RWPE1 (cell line): ENCODE results near the gene LONP1.

Experiments used
- CTCF ChIA-PET: fragments of 350-600 bp; sonication (Branson Sonifier 250); formaldehyde crosslinking; extraction: SDS; loops from one replicate; lab custom pipeline; 2021; lab: Yijun Ruan, JAX
- POLR2A ChIA-PET: fragments of 400-600 bp; formaldehyde crosslinking; extraction: SDS; loops from one replicate; lab custom pipeline; 2020; ENCODE audit warnings: antibody characterized with exemption; ENCODE audit not compliant: low non-redundant PET; lab: Yijun Ruan, JAX
- DNase-seq: peaks from one replicate; pipeline ENCODE4 v3.0.0; 2012; ENCODE audit warnings: low spot score
- H3K27ac ChIP-seq: fragments of 450-650 bp; 2 replicates; pipeline ENCODE4 v1.5.1; 2017
- TF ChIP-seq, protein P1 (sequence below): fragments of 450-650 bp; conservative IDR thresholded peaks from 2 replicates; pipeline ENCODE4 v1.5.1; 2017; ENCODE audit warnings: low read depth, mild to moderate bottlenecking

Gene LONP1

DNA sequence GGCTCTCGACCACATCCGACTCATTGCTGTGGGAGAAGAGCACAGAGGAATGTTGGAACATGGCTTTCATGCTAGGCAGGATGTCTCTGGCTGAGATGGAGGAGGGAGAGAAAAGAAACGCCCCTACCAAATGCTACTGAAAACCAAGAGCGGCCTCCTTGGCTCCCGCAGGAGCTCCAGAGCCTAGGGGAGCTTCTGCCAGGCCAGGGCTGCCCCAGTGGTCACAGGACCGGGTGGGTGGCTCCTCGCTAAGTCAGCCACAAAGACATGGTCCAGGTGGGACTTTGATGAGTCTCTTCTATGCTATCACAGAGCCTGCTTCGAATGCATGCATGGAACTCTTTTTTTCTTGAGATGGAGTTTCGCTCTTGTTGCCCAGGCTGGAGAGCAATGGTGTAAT is 6.7 kb downstream of the LONP1 start:
- CTCF ChIA-PET = no interaction called here
- POLR2A ChIA-PET = no interaction called here
- DNase-seq = no peak

DNA sequence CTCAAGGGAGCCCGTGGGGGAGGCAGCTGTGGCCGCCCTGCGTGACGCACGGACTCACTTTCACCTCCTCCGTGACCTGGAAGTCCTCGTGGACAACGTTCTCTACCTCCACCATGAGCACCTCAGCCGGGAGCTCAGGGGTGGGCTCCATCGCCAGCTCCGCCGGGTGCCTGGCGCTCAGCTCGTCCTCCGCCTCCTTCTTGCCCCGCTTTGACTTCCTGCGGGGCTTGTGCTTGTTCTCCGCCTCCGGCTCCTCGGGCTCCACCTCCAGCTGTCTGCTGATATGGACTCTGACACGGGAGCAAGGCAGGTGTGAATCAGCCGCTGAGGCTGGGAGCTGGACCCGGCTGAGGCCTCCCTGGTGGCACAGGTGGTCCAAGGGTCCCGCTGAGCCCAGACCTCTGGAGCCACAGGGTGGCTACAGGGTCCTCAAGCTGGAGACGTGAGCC is 8.2 kb downstream of the LONP1 start:
- H3K27ac ChIP-seq = no peak overlapping the region; the same call in 1 of the 2 replicates
- POLR2A ChIA-PET = no interaction called here
- TF ChIP-seq, protein P1, sequence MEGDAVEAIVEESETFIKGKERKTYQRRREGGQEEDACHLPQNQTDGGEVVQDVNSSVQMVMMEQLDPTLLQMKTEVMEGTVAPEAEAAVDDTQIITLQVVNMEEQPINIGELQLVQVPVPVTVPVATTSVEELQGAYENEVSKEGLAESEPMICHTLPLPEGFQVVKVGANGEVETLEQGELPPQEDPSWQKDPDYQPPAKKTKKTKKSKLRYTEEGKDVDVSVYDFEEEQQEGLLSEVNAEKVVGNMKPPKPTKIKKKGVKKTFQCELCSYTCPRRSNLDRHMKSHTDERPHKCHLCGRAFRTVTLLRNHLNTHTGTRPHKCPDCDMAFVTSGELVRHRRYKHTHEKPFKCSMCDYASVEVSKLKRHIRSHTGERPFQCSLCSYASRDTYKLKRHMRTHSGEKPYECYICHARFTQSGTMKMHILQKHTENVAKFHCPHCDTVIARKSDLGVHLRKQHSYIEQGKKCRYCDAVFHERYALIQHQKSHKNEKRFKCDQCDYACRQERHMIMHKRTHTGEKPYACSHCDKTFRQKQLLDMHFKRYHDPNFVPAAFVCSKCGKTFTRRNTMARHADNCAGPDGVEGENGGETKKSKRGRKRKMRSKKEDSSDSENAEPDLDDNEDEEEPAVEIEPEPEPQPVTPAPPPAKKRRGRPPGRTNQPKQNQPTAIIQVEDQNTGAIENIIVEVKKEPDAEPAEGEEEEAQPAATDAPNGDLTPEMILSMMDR = no peak
- CTCF ChIA-PET = no interaction called here
- DNase-seq = no peak

More for the DNA sequence above, 6.7 kb downstream of the LONP1 start:
- H3K27ac ChIP-seq = no peak overlapping the region
- TF ChIP-seq, protein P1 = no peak

DNA sequence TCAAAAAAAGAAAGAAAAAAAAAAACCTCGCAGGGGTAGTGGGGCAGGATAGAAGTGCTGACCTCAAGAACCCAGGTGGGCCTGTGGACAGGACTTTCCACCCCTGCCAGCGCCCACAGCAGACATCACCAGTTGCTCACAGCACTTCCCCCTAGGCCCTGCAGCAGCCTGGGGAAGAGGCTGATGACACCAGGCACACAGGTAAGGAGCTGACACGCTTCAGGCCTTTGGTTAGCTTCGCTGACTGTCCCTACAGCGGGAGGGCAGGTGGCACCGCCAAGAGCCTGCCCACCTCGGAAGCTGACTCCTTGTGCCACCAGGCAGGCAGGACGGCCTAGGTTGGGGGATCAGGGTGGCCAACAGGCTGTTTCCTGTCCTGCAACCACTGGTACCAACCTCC is 8.9 kb downstream of the LONP1 start:
- POLR2A ChIA-PET = no interaction called here
- TF ChIP-seq, protein P1 = no peak
- H3K27ac ChIP-seq = no peak overlapping the region; the same call in 1 of the 2 replicates
- CTCF ChIA-PET = no interaction called here
- no peak for DNase-seq

DNA sequence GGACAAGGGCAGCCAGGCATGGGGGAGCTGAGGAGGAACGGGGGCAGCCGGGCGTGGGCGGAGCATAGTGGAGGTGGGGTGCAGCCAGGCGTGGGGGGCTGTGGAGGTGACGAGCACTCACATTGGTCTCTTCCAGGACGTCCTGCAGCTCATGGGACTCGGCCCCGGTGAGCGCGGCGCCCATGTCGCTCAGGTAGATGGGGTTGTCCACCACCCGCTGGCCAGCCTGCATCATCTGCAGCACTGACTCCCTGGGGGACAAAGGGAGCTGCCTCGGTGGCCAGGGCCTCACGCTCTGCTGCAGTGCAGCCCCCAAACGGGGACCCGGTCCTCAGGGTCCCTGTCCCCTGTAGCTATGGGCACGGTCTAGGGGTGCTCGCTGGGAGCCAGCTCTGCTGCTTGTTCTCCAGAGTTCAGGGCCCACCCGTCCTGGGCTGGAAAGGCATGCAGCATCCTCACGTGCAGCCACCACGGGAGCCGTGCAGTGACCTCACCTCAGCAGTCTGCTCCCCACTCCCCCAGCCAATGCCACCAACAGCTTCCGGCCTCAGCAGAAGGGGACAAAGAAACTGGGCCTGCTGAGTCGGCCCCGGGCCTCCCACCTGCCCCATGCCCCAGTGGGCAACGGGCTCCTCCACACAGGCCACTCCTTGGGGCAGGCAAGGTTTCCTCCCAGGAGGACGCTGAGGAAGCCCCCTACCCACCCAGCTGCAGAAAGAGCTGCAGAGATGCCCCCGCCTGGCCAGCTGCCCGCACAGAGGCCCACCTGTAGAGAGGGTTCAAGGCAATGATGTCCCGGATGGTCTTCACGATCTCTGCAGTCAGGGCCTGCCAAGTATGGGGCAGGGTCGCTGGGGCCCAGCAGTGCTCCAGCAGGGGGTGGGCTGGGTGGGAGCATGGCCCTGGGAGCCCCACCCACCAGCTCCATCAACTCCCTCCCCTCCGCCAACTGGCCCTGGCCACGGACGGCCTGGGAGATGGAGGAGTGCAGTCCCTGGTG is 12.1 kb downstream of the LONP1 start:
- ChIA-PET POLR2A (no interaction called here), CTCF (no interaction called here)
- no peak overlapping the region for H3K27ac ChIP-seq
- no peak for DNase-seq
- TF ChIP-seq, protein P1 = no peak

DNA sequence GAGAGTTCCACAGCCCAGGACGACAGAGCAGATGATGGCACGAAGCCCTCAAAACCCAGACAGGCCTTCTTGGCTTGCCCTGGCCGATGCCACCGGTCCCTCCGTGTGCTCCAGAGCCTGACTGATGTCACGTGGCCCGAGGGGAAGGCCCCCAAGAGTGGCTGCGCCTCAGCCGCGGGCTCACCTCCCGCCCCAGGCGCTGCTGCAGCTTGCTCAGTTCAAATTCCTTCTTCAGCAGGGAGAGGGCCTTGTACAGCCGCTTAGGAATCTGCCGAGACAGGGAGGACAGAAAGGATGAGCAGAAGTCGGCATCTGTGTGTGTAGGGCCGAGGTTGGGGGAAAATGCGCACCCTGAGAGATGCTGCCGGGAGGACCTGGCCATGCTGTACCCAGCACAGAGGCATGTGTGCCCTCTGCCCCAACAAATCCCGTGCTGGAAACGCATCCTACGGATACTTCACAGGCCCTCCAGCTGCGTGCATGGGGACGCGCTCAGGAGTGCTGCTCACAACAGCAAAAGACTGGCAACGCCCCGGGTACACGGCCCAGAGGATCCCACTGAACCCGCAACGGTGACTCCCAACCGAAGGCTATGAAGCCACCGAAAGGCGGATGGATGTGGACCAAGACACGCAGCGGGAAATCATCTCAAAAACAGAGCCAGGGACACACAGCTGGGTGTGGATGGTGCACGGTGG is 12.9 kb downstream of the LONP1 start:
- CTCF ChIA-PET = interaction anchor here (1.2 kb wide), 1 partner anchor 20 kb away, joined by 4 read pairs; no protein-coding TSS in a partner anchor
- no peak for DNase-seq
- TF ChIP-seq, protein P1 = no peak
- H3K27ac ChIP-seq = no peak overlapping the region
- POLR2A ChIA-PET = no interaction called here

DNA sequence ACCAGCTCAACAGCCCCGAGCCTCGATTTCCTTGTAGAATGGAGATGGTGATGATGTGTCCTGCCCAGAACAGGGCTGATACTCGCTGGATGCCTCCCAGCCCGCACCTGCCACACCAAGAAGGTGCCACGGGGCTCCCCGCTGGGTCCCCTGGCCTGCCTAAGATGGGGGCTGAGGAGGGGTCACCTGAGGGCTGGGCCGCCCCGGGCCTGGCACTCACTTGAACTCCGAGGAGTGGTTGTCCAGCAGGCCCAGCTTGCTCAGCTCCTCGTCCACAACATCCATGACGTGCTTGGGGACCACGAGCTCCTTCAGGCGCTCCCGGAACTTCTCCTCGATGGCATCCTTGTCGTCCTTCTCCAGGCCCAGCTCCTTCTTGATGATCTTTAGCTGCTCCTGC is 14.4 kb downstream of the LONP1 start:
- TF ChIP-seq, protein P1 = no peak
- ChIA-PET CTCF (interaction anchor here (1.2 kb wide), 1 partner anchor 18 kb away, joined by 4 read pairs; no protein-coding TSS in a partner anchor), POLR2A (interaction anchor here (0.5 kb wide), 1 partner anchor 1409 kb away, joined by 3 read pairs; no protein-coding TSS in a partner anchor)
- no peak for DNase-seq
- no peak overlapping the region for H3K27ac ChIP-seq
